CD14-positive monocyte (primary cell): ENCODE results near the gene ISLR2. TPM values are rescaled to one million over a fixed set of nuclear protein-coding genes. Genes with fewer than 3 reads are reported as not detected.
A peak's percentile ranks its signal among the peaks of the same experiment; 100 is the strongest.
"Not testable (repeated sequence)": the region's sequence is repeated elsewhere in the genome, so short reads cannot be mapped to it uniquely, and the experiment has no call there.

Experiments used
- DNase-seq, 3 donors: peaks; one replicate each; pipeline ENCODE4 v3.0.0-alpha.2; 2011 to 2022
- H2AFZ ChIP-seq: 2 replicates; pipeline ENCODE4 v1.6.0; 2012; ENCODE audit warnings: mild to moderate bottlenecking, low read depth, low read length, inconsistent platforms; ENCODE audit not compliant: insufficient read depth, poor library complexity, severe bottlenecking
- H3K27ac ChIP-seq, 2 donors: 1 replicate in 1 of 2; 2 replicates in 1 of 2; pipeline ENCODE4 v1.5.1; 2012 to 2013; ENCODE audit warnings: low read length in 2 of 2, control low read depth in 1 of 2, inconsistent platforms in 1 of 2, low read depth in 1 of 2, mild to moderate bottlenecking in 1 of 2
- H3K27me3 ChIP-seq, 2 donors: one replicate each; pipeline versions ENCODE4 v1.6.0 to v1.6.1; 2011 to 2013; ENCODE audit warnings: low read length in 2 of 2; ENCODE audit not compliant: control insufficient read depth in 2 of 2, insufficient read depth in 2 of 2
- H3K36me3 ChIP-seq, 2 donors: replicated peaks in 1 of 2; 1 replicate in 1 of 2; 2 replicates in 1 of 2; pipeline versions ENCODE4 v1.5.1 to v1.6.1; 2012 to 2013; ENCODE audit warnings: low read length in 2 of 2, control low read depth in 1 of 2, inconsistent platforms in 1 of 2, mild to moderate bottlenecking in 1 of 2; ENCODE audit not compliant: insufficient read depth in 2 of 2, control insufficient read depth in 1 of 2
- H3K4me1 ChIP-seq, 2 donors: 1 replicate in 1 of 2; 2 replicates in 1 of 2; pipeline versions ENCODE4 v1.5.1 to v1.6.1; 2012 to 2013; ENCODE audit warnings: low read length in 2 of 2, control low read depth in 1 of 2, inconsistent platforms in 1 of 2, mild to moderate bottlenecking in 1 of 2, moderate library complexity in 1 of 2; ENCODE audit not compliant: insufficient read depth in 2 of 2, control insufficient read depth in 1 of 2
- H3K4me2 ChIP-seq: replicated peaks from 2 replicates; pipeline ENCODE3; 2012; ENCODE audit warnings: low read length, moderate library complexity, mild to moderate bottlenecking; ENCODE audit not compliant: poor library complexity, severe bottlenecking; ENCODE audit errors: extremely low read depth
- H3K4me3 ChIP-seq, 3 experiments: fragments of 200-600 bp in 1 of 3; sonication (generic) in 1 of 3; replicated peaks in 1 of 3; 1 replicate in 2 of 3; 2 replicates in 1 of 3; pipeline ENCODE4 v1.5.1; 2011 to 2013; ENCODE audit warnings: low read length in 3 of 3, mild to moderate bottlenecking in 3 of 3, control low read depth in 2 of 3, low read depth in 2 of 3, inconsistent platforms in 1 of 3, moderate library complexity in 1 of 3
- H3K79me2 ChIP-seq: 2 replicates; pipeline ENCODE4 v1.6.0; 2012; ENCODE audit warnings: mild to moderate bottlenecking, control low read depth, inconsistent platforms, low read length, moderate library complexity; ENCODE audit not compliant: insufficient read depth
- H3K9ac ChIP-seq: 2 replicates; pipeline ENCODE4 v1.6.0; 2017; ENCODE audit warnings: low read length, mild to moderate bottlenecking; ENCODE audit not compliant: insufficient read depth, poor library complexity, severe bottlenecking
- H3K9me3 ChIP-seq, 2 donors: replicated peaks in 1 of 2; 1 replicate in 1 of 2; 2 replicates in 1 of 2; pipeline versions ENCODE4 v1.5.1 to v1.6.1; 2012 to 2013; ENCODE audit warnings: low read length in 2 of 2, control low read depth in 1 of 2; ENCODE audit not compliant: control insufficient read depth in 1 of 2, insufficient read depth in 1 of 2
- H4K20me1 ChIP-seq: 2 replicates; pipeline ENCODE4 v1.6.0; 2012; ENCODE audit warnings: mild to moderate bottlenecking, low read length, control low read depth, moderate library complexity; ENCODE audit not compliant: insufficient read depth
- H3K27ac Mint-ChIP-seq, 7 donors: one replicate each; pipeline ENCODE4 v1.8.0; 2020; ENCODE audit warnings: mild to moderate bottlenecking in 7 of 7, mixed read lengths in 7 of 7, moderate library complexity in 6 of 7, inconsistent platforms in 2 of 7
- H3K27me3 Mint-ChIP-seq, 3 donors: one replicate each; pipeline ENCODE4 v1.8.0; 2021 to 2022; ENCODE audit warnings: low read depth in 3 of 3, mild to moderate bottlenecking in 3 of 3, mixed read lengths in 3 of 3, moderate library complexity in 3 of 3, inconsistent platforms in 1 of 3
- H3K36me3 Mint-ChIP-seq, 2 donors: one replicate each; pipeline ENCODE4 v1.8.0; 2020; ENCODE audit warnings: mixed read lengths in 2 of 2, inconsistent platforms in 1 of 2, mild to moderate bottlenecking in 1 of 2
- H3K4me1 Mint-ChIP-seq: one replicate; pipeline ENCODE4 v1.8.0; 2020; ENCODE audit warnings: mild to moderate bottlenecking, mixed read lengths
- H3K4me3 Mint-ChIP-seq, 2 donors: one replicate each; pipeline ENCODE4 v1.8.0; 2020; ENCODE audit warnings: mild to moderate bottlenecking in 2 of 2, mixed read lengths in 2 of 2, moderate library complexity in 1 of 2
- H3K9me3 Mint-ChIP-seq, 7 donors: one replicate each; pipeline ENCODE4 v1.8.0; 2020 to 2022; ENCODE audit warnings: mixed read lengths in 7 of 7, mild to moderate bottlenecking in 6 of 7, moderate library complexity in 6 of 7, inconsistent platforms in 2 of 7
- WGBS: methylation state at CpG from one replicate; pipeline ENCODE4 v1.1.5; 2013; ENCODE audit warnings: missing lambda C conversion rate; ENCODE audit not compliant: insufficient coverage; 5-methylcytosine and 5-hydroxymethylcytosine counted together
- intact Hi-C, 2 donors: fragments of 100-400 bp; cut with micrococcal nuclease; formaldehyde crosslinking; loops; one replicate each; pipeline versions ENCODE4 v1.15.0 to v1.15.1; 2023
- polyA plus RNA-seq, 3 donors: library from polyadenylated mRNA; depleted of rRNA in 1 of 3; unstranded in 2 of 3; stranded (reverse) in 1 of 3; fragments of 300-500 nt in 2 of 3; fragments of >200 nt in 1 of 3; fragmentation: Illumina TruSeq in 2 of 3; gene quantifications; 1 replicate in 2 of 3; 2 replicates in 1 of 3; pipeline ENCODE4 v1.2.3, GENCODE V29; 2012 to 2021

ISLR2 gene
- polyA plus RNA-seq, 3 donors = not detected

GRCh38 chr15:74095610-74096009, 34.8 kb upstream of the ISLR2 start:
- H3K27ac ChIP-seq, H3K36me3 ChIP-seq, H3K9me3 Mint-ChIP-seq, H3K27me3 Mint-ChIP-seq, H3K4me1 Mint-ChIP-seq, H3K36me3 Mint-ChIP-seq, H3K9me3 ChIP-seq, DNase-seq, H3K4me3 ChIP-seq, H2AFZ ChIP-seq, intact Hi-C loops, H3K79me2 ChIP-seq, H3K4me1 ChIP-seq, H4K20me1 ChIP-seq, H3K4me2 ChIP-seq, H3K27ac Mint-ChIP-seq, H3K27me3 ChIP-seq, H3K4me3 Mint-ChIP-seq, H3K9ac ChIP-seq: not testable (repeated sequence)
- no CpG with 5 or more reads among the region's 10 CpGs for WGBS

GRCh38 chr15:74096753-74097474, 33.5 kb upstream of the ISLR2 start:
- H4K20me1 ChIP-seq, H3K4me2 ChIP-seq, H3K9me3 ChIP-seq, H3K4me1 Mint-ChIP-seq, H3K27me3 ChIP-seq, H3K27ac Mint-ChIP-seq, H3K4me3 ChIP-seq, H2AFZ ChIP-seq, DNase-seq, H3K4me3 Mint-ChIP-seq, H3K27ac ChIP-seq, H3K27me3 Mint-ChIP-seq, H3K36me3 ChIP-seq, H3K36me3 Mint-ChIP-seq, H3K9ac ChIP-seq, H3K9me3 Mint-ChIP-seq, H3K79me2 ChIP-seq, intact Hi-C loops, H3K4me1 ChIP-seq: not testable (repeated sequence)
- no CpG with 5 or more reads among the region's 27 CpGs for WGBS

DNA sequence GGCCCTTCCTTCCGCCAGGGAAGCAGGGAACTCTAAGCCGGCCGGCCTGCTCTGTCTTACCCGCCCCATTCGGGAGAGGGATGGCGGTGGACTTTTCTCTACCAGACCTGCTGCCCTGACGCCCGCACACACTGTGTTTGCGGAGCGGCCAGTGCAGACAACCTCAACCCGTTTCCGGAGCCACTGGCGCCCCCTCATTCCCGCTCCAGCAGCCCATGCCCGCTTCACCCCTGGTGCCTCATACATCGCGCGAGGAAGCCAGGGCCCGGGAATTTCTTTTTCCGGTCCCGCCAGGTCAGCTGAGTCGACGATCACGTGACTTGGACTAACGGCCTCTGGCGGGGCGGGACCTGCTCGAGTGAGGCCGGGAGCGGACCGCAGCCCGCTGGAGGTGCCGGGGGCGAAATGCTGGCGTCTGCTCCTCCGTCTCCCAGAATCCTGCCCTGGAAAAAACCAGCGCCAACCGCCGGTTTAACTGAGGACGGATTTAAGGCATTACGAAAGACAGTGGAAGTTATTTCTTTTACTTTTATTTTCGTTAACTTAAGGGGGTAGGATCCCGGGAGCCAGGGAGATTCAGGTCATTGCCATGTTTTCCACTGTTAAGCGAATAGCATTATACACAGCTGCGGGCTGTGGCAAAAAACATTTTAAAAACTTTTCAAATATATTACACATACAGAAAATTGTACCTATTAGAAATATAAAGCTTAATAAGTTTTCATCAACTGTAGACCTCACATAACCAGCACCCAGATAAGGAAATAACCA, 30.2 kb upstream of the ISLR2 start:
- H3K4me3 ChIP-seq = peak overlapping the region; percentile 50 to 68 (median 64)
- intact Hi-C loops, H4K20me1 ChIP-seq, H3K27ac ChIP-seq, H3K4me1 ChIP-seq, H3K27me3 Mint-ChIP-seq, H3K4me1 Mint-ChIP-seq, H3K27me3 ChIP-seq, H3K79me2 ChIP-seq, H3K36me3 ChIP-seq, H3K9me3 Mint-ChIP-seq, H3K9me3 ChIP-seq, H3K36me3 Mint-ChIP-seq: not testable (repeated sequence)
- peak overlapping the region; percentile 54 for H3K4me2 ChIP-seq
- Mint-ChIP-seq H3K27ac (peak overlapping the region in 6 of 7 donors; percentile 41 to 89 (median 82)), H3K4me3 (peak overlapping the region; percentile 96 to 99)
- under 1% methylated on average over 18 of the region's 45 CpGs for WGBS
- peak; percentile 39 to 85 (median 75) for DNase-seq
- H2AFZ ChIP-seq = peak overlapping the region; percentile 77
- peak overlapping the region; percentile 49 for H3K9ac ChIP-seq
